ENCODE results near the gene GPR143. TPM values are rescaled to one million over a fixed set of nuclear protein-coding genes. Genes with fewer than 3 reads are reported as not detected.
"Not testable (repeated sequence)": the region's sequence is repeated elsewhere in the genome, so short reads cannot be mapped to it uniquely, and the experiment has no call there.

GPR143 gene
- total RNA-seq: under 1 TPM in 1 of 2 donors, not detected in 1; 0.44 TPM
- long read RNA-seq: 0 reads

- peak in 1 of 2 donors; percentile 37 for ATAC-seq
- intact Hi-C loops (cut with DNase I): no loop called here
- DNase-seq: no peak
These were observed at the start of gene GPR143 for GRCh38 chrX:9765737-9766097. Gene GPR143 (minus strand): TSS chrX:9765847. CDS start chrX:9765817, 30 bp downstream.

- intact Hi-C loops (cut with DNase I); DNase-seq; ATAC-seq: not testable (repeated sequence)
These were observed 45.4 kb upstream of the GPR143 start for GRCh38 chrX:9811086-9811485.

- DNase-seq; intact Hi-C loops (cut with DNase I); ATAC-seq: not testable (repeated sequence)
These were observed 44.2 kb upstream of the GPR143 start for GRCh38 chrX:9809876-9810275.

GRCh38 chrX:9807355-9808182, 41.9 kb upstream of the GPR143 start:
- ATAC-seq: no peak
- intact Hi-C loops (cut with DNase I): no loop called here

DNA sequence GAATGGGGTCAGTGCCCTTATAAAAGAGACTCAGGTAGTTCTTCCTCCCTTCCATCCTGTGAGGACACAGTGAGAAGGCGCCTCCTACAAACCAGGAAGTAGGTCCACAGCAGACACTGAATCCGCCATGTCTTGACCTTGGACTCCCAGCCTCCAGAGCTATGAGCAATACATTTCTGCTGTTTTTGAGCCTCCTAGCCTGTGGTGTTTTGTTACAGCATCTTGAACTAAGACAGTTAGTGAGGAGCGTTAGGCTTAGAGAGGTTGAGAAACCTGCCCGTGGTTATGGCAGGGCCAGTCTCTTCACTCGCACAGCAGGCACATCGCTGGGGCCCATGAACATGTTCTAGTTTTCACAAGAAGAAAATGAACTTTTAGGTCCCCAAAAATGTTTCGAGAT, 40.3 kb upstream of the GPR143 start:
- ATAC-seq: no peak
- intact Hi-C loops (cut with DNase I): no loop called here
- DNase-seq: no peak

More at GRCh38 chrX:9807355-9808182, 41.9 kb upstream of the GPR143 start:
- no peak for DNase-seq

DNA sequence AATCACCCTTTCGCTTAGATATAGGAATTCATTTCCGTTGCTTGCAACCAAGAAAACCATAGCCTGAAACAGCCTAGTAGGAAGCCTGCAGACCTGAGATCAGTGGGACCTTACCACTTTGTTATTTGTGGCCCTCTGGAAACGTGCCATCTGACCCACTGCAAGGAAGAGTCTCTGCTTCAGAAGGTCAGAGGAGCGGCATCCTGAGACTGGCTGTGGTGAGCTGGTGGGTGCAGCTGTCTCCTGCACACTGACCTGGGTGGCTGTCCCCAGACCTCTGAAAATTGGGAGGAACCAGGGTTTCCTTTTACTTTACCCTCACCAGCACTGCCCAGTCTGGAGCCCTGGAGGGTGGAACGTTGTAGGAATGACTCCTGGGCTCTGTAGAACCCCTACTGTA, 38.8 kb upstream of the GPR143 start:
- ATAC-seq (no peak), DNase-seq (no peak)
- intact Hi-C loops (cut with DNase I): no loop called here

GRCh38 chrX:9802737-9803136, 37.1 kb upstream of the GPR143 start:
- intact Hi-C loops (cut with DNase I): no loop called here
- DNase-seq (no peak), ATAC-seq (no peak)

DNA sequence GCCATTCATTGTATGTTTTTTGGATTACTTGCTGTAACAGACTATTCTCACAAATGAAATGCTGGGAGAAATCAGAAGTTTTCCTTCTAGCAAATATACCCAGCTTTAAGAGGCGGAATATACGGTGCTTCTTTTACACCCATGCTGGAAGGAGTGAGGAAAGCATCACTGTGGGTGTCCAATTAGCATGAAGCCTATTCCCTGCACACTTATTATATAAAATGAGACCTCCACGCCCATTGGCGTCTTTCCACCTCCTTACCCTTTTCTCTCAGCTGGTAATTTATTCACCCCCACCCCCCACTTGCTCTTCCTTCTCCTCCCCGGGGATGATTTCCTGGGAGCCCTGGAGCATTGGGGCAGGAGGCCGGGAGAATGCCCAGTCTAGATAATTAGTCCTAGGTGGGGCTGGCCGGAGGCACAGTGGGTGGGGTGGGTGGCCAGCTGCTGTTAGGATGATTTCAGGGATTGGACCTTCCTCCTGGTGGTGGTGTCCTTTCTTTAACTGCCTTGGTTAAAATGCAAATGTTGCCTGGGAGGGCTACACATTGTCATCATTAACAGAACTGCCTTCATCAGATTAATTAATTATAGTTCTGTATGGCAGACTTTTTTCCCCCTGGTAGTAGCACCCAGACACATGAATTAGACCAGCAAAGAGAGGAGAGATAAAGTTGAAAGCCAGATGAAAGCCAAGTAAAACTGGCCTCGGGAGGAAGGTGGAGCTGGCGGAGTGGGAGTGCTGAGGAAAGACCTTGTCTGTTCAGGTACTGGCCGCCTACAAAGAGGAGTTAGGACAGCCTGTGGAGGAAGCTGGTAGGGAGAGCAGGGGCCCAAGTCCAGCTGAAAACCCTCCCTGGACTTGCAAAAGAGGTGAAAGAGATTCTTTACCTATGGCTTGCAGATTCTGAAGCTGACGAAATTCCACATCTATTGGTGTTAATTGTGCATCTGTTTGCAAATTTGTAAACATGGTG, 32.0 kb upstream of the GPR143 start:
- DNase-seq (no peak), ATAC-seq (no peak)
- intact Hi-C loops (cut with DNase I): no loop called here

DNA sequence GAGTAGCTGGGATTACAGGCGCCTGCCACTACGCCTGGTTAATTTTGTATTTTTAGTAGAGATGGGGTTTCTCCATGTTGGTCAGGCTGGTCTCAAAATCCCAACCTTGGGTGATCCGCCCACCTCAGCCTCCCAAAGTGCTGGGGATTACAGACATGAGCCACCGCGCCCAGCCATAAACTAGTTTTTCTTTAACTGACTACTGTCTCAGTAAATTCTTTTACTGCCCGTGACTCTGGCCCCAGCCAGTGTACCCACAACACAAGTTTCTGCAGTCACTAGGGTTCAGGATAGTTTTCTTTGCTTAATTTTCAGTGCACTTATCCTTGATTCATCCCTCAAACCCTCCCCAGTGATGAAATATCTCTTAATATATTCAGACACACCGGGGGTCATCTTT, 28.8 kb upstream of the GPR143 start:
- no peak for DNase-seq
- no peak for ATAC-seq
- intact Hi-C loops (cut with DNase I): no loop called here

- ATAC-seq: peak in 1 of 2 donors; percentile 77
- intact Hi-C loops (cut with DNase I): no loop called here
- DNase-seq: no peak
These were observed 25.2 kb upstream of the GPR143 start for GRCh38 chrX:9790866-9791265.

GRCh38 chrX:9789555-9789954, 23.9 kb upstream of the GPR143 start:
- intact Hi-C loops (cut with DNase I): no loop called here
- ATAC-seq: no peak

GRCh38 chrX:9788911-9789310, 23.3 kb upstream of the GPR143 start:
- intact Hi-C loops (cut with DNase I): no loop called here
- ATAC-seq (no peak), DNase-seq (no peak)

More at GRCh38 chrX:9789555-9789954, 23.9 kb upstream of the GPR143 start:
- DNase-seq: no peak

DNA sequence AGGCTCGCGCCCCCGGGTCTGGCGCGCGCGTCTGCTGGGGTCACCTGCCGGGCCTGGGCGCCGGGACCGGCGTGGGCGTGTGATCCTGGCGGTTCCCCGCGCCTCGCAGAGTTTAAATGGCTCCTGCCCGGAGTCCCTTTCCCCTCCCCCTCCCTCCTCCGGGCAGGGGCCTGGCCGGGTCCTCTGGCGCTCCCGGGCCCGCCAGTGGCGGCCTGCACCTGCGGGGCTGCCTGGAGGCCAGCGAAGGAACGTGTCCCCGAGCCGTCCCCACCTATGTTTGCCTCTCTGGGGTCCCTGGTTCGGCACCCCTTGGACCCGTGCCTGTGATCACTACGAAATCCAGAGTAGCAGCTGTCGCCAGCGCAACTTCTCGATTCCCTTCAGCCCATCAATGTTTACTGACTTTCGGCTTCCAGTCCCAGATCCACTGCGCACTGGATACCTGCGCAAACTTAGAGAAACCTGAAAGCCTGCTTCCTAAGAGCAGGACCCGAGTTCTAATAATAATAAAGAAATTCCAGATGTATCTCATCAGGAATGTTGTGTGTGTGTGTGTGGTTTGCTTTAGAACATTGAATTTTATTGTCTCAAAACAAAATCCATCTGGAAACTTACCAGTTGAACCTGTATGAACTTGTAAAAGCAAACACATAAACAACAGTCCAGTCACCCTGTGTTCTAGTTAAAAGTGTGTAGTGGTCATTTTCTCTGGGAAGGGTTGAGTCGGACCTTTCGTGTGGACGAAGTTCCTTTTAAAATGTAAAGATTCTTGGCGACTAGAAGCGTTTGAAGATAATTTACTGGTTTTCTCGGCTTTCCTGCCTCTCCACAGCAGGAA, 21.4 kb upstream of the GPR143 start:
- DNase-seq (no peak), ATAC-seq (peak; percentile 29 to 41)
- intact Hi-C loops (cut with DNase I): no loop called here

- intact Hi-C loops (cut with DNase I): no loop called here
- peak; percentile 43 to 58 for ATAC-seq
- peak; percentile 33 for DNase-seq
These were observed 20.5 kb upstream of the GPR143 start, which contains the start of gene SHROOM2 for GRCh38 chrX:9785944-9786797. Gene SHROOM2 (plus strand): TSS chrX:9786429. CDS start chrX:9786546, 117 bp downstream.

DNA sequence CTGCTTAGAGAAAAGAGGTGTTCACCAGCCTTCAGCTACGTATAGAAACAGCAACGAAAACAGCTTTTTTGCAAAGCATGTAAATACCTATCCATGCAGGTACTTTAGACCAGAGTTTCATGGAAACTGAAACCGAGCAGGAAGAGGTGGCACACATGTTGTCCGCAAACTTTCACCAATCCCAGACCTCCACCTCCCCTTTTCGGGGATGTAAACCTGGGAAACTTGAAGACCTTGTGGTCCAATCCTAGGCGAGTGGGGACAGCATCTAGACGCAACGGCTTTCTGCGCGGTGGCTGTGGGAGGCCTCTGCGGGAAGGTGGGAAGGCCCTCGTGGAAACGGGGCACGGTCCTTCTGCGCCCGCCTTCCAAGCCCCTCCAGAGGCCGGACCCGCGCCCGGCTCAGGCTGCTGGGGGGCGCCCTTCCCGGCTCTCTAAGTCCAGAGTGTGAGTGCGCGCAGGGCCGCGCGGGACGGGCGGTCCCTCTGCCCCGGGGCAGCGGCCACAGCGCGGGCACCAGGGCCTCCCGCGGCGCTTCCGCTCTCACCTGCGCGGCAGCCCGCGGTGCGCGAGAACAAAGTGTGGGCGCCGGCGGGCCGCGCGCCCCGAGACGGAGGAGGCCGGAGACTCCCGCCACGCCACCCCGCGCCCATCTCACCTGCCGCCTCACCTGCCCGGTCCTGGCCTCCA, 19.8 kb upstream of the GPR143 start:
- ATAC-seq: peak in 1 of 2 donors; percentile 23
- DNase-seq: no peak
- intact Hi-C loops (cut with DNase I): no loop called here

DNA sequence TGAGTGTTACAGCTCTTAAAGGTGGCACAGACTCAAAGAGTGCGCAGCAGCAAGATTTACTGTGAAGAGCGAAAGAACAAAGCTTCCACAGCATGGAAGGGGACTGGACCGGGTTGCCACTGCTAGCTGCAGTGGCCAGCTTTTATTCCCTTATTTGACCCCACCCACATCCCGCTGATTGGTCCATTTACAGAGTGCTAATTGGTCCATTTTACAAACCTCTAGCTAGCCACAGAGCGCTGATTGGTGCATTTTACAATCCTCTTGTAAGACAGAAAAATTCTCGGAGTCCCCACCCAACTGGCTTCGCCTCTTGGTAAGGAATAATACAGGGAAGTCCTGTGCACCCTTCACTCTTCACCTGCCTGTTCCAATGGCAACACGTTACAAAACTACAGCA, 18.7 kb upstream of the GPR143 start:
- intact Hi-C loops (cut with DNase I): no loop called here
- DNase-seq: no peak
- no peak for ATAC-seq

- DNase-seq (no peak), ATAC-seq (no peak)
- intact Hi-C loops (cut with DNase I): no loop called here
These were observed 16.3 kb upstream of the GPR143 start for GRCh38 chrX:9781941-9782340.

Data from left cardiac atrium (tissue), 4 donors.